Right cardiac atrium (tissue), 5 donors: ENCODE measurements around the gene YIPF4. TPM values are rescaled to one million over a fixed set of nuclear protein-coding genes. Genes with fewer than 3 reads are reported as not detected.
A peak's percentile ranks its signal among the peaks of the same experiment; 100 is the strongest.
"Not testable (repeated sequence)": the region's sequence is repeated elsewhere in the genome, so short reads cannot be mapped to it uniquely, and the experiment has no call there.

Experiments used
- ATAC-seq, 2 donors: fragments of 200-7000 bp; cut with Tn5 transposase; one replicate each; pipeline versions ENCODE4 v1.8.0 to v1.9.1; 2020; ENCODE audit warnings: moderate library complexity in 2 of 2, mild to moderate bottlenecking in 1 of 2
- DNase-seq, 3 donors: peaks; one replicate each; pipeline ENCODE4 v3.0.0-alpha.2; 2020
- H3K27ac ChIP-seq: one replicate; pipeline ENCODE4 v1.5.1; 2013; ENCODE audit warnings: mild to moderate bottlenecking, low read length, control low read depth, moderate library complexity
- H3K27me3 ChIP-seq: one replicate; pipeline ENCODE4 v1.6.1; 2013; ENCODE audit not compliant: control insufficient read depth, insufficient read depth
- H3K4me1 ChIP-seq: one replicate; pipeline ENCODE4 v1.6.1; 2013; ENCODE audit warnings: low read length; ENCODE audit not compliant: control insufficient read depth, insufficient read depth
- H3K4me3 ChIP-seq: one replicate; pipeline ENCODE4 v1.5.1; 2013; ENCODE audit warnings: low read length, control low read depth
- H3K9me3 ChIP-seq: one replicate; pipeline ENCODE4 v1.6.1; 2013; ENCODE audit warnings: low read length; ENCODE audit not compliant: control insufficient read depth
- WGBS: extraction: QIAGEN DNeasy Blood & Tissue Kit; methylation state at CpG from one replicate; pipeline ENCODE4 v1.1.7; 2013; 5-methylcytosine and 5-hydroxymethylcytosine counted together
- intact Hi-C, 4 donors: fragments of 100-400 bp; cut with DNase I; formaldehyde crosslinking; loops; one replicate each; pipeline versions ENCODE4 v1.11.0 to v1.14.0; 2022 to 2023
- polyA plus RNA-seq: library from polyadenylated mRNA; stranded (reverse); fragments of 200-250 nt; gene quantifications from one replicate; pipeline ENCODE4 v1.2.3, GENCODE V29; 2013
- total RNA-seq, 4 donors: library from RNA; stranded (reverse); fragmentation: NEBNext Ultra II Directional; extraction: Animal tissue kit (Norgen Biotek cat#: 25700); gene quantifications; one replicate each; pipeline ENCODE4 v1.2.1, GENCODE V29; 2021
- donor health status: healthy with polysubstance abuse.
- donor health status: DM: no; HTN: yes; CAD: no.
- donor health status: DM: no; HTN: no; CAD: no.
- donor health status: DM: no; HTN: yes; CAD: no; lungs with severe emphysema.
- donor health status: DM: yes; HTN: yes; CAD: no.

Gene YIPF4
- total and polyA plus RNA-seq, 5 donors: 30.8 to 60.8 (median 52.9) TPM

DNA sequence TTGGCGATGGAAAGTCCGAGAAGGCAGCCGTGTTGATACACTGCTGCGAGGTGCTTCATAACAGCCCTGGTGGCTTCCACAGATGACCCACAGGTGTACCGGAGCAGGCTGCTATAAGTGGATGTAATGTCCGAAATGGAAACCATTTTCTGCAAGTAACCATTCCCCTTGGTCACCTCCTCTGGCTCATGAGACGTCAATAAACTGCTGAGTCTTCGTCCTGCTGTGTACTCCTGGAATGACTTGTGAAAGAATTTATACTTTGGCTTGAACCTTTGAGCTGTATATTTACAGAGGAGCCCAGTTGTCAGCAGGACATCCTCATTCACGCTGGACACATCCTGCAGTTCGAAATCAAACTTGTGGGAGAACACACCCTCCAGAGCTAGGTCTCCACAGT lies 27.4 kb upstream of the YIPF4 start:
- Histone ChIP-seq H3K9me3 (no peaks in the 10 kb centered on the region), H3K4me1 (no peaks in the 10 kb centered on the region), H3K27me3 (no peaks in the 10 kb centered on the region), H3K4me3 (no peak overlapping the region), H3K27ac (no peak overlapping the region)
- intact Hi-C loops: no loop called here
- DNase-seq: no peak
- no peak for ATAC-seq
- WGBS: 86% methylated on average over 10 of the region's 10 CpGs

DNA sequence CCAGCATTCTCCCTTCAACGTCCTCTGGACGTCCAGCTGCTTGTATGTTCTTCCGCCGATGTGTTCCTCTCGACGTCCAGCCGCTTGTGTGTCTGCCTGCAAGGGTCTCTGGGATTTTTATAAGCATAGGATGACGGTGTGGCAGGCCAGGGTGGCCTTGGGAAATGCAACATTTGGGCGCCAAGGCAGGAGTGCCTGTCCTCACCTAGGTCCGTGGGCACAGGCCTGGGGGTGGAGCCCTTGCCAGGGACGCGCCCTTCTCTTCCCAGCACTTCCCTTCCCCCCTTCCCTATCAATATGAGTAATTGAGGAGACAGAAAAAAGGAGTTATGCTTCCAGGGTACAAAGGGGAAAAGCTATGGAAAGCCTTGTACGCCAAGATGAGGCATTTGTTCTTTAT lies 19.5 kb upstream of the YIPF4 start:
- intact Hi-C loops: no loop called here
- Histone ChIP-seq H3K27ac (no peak overlapping the region), H3K9me3 (no peaks in the 10 kb centered on the region), H3K4me1 (no peaks in the 10 kb centered on the region), H3K27me3 (no peaks in the 10 kb centered on the region), H3K4me3 (no peak overlapping the region)
- DNase-seq (no peak), ATAC-seq (no peak)
- 78% methylated on average over 13 of the region's 13 CpGs for WGBS

DNA sequence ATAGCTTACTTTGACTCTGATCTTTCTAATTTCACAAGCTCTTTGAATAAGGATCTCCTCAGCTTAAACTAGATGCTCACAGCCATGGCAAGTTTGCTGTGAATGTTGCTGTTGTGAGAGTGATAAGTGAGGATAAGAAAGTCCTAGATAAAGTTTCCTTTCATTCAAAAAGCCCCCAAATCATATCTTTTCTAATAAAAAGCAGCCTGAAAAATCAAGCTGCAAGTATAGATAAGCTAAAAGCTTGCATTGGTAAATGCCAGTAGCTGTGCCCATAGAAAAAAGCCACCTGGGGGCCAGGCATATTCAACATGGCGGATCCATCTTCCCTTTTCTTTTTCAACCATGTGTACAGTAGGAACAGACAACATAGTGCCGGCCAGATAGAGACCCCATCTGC lies 17.3 kb upstream of the YIPF4 start:
- no peak overlapping the region for H3K4me3 ChIP-seq
- ATAC-seq: no peak
- intact Hi-C loops: no loop called here

DNA sequence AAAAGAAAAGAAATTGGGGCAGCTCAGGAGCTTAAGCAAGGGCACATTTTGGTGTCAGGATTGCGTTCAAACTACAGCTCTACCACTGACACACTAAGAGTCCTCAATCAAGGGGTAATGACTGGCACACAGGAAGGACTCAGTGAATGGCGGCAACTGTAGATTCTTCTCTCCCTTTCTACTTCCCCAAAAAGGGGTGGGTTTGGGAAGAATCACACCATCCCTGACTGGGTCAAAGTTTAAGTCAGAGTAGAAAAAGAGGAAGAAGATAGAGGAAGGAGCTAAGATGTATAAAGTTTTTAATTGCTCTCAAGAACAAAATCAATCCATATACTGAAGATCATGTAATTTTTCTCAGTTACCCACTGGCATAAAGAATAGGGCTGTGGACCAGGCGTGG lies 15.6 kb upstream of the YIPF4 start:
- WGBS: 90% methylated on average over 3 of the region's 3 CpGs
- Histone ChIP-seq H3K27me3 (no peaks in the 10 kb centered on the region), H3K9me3 (no peaks in the 10 kb centered on the region), H3K4me1 (no peaks in the 10 kb centered on the region), H3K27ac (no peak overlapping the region), H3K4me3 (no peak overlapping the region)
- DNase-seq: no peak
- peak; percentile 47 to 49 for ATAC-seq
- intact Hi-C loops: no loop called here

More for the DNA sequence above, 17.3 kb upstream of the YIPF4 start:
- Histone ChIP-seq H3K9me3 (no peaks in the 10 kb centered on the region), H3K27ac (no peak overlapping the region), H3K27me3 (no peaks in the 10 kb centered on the region), H3K4me1 (no peaks in the 10 kb centered on the region)
- DNase-seq: no peak
- 79% methylated on average over 2 of the region's 2 CpGs for WGBS

DNA sequence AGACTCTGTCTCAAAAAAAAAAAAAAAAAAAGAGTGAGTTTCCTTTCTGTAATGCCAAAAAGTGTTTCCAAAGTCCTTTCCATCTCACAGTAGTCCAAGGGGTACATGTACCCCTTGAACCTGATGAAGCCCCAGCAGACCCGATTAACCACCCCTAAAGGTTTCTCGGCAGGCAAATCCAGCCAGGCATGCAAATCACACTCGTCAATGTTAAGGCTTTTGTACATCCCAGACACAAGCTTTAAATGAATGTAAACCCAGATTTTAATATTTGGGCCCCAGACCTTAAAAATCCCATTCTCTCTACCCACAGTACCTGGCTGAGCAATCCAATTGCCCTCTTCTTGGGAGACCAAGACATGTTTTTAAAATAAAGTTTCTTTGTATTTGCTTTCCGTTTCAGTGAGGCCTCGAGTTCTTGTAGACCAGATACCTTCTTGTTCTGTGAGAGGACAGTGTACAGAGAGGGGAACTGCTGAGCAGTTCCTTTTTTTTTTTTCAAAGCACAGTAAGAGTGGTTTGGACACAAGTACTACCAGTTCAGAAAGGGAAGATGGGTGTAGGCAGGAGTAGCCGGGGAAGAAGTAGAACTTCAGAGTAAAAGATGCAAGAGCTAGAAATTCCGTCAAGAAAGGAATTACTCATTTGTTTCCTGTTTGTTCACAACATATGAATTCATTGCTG lies 13.1 kb upstream of the YIPF4 start, which contains the start of gene NLRC4:
TSS of gene NLRC4 (minus strand) at position 465 of the 684 bp plus-strand sequence. CDS start 8,111 bp downstream, outside the sequence.
- H3K4me3 ChIP-seq: no peak within 1 kb of the TSS
- WGBS: 76% methylated on average over 7 of the region's 7 CpGs
- H3K4me1 ChIP-seq: no peaks in the 10 kb centered on the region

DNA sequence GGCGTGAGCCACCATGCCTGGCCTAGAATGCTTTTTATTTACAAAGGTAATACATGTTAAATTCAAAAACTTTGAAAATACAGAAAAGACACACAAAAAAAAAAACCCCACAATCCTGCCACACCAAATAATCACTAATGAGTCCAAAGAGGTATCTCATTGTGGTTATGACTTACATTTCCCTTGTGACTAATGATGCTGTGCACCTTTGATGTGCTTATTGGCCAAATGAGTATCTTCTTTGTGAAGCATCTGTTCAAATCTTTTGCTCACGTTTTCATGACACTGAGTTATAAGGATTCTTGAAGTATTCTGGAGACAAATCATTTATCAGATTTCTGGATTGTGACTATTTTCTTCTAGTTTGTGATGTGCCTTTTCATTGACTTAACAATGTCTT lies 6.6 kb upstream of the YIPF4 start:
- Histone ChIP-seq H3K9me3 (no peaks in the 10 kb centered on the region), H3K27me3 (no peaks in the 10 kb centered on the region), H3K27ac (no peak overlapping the region), H3K4me1 (no peaks in the 10 kb centered on the region), H3K4me3 (no peak overlapping the region)
- ATAC-seq: no peak
- no peak for DNase-seq
- 70% methylated on average over 2 of the region's 2 CpGs for WGBS
- intact Hi-C loops: no loop called here

More for the DNA sequence above, 13.1 kb upstream of the YIPF4 start, which contains the start of gene NLRC4:
- ATAC-seq (peak; percentile 72 to 77), DNase-seq (no peak)
- intact Hi-C loops: no loop called here
- Histone ChIP-seq H3K27me3 (no peaks in the 10 kb centered on the region), H3K27ac (peak within 1 kb of the TSS; percentile 15), H3K9me3 (no peaks in the 10 kb centered on the region)

DNA sequence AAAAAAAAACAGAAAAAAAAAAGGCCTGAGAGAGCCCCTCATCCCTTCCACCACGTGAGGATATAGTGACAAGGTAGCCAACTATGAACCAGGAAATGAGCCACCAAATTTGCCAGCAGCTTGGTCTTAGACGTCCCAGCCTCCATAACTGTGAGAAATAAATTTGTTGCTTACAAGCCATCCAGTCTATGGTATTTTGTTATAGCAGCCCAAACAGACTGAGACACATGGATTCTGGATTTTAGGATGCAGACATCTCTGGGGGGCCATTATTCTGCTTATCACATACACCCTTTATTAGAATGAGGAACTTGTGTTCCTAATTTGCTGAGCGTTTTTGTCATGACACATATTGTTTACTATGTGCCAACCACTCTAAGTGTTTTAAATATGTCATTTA lies 5.4 kb upstream of the YIPF4 start:
- DNase-seq: no peak
- H3K9me3 ChIP-seq: no peaks in the 10 kb centered on the region
- H3K4me3 ChIP-seq: no peak overlapping the region
- WGBS: 48% methylated on average over 3 of the region's 3 CpGs
- intact Hi-C loops: no loop called here
- no peaks in the 10 kb centered on the region for H3K4me1 ChIP-seq
- H3K27ac ChIP-seq: no peak overlapping the region
- H3K27me3 ChIP-seq: no peaks in the 10 kb centered on the region
- ATAC-seq: no peak

DNA sequence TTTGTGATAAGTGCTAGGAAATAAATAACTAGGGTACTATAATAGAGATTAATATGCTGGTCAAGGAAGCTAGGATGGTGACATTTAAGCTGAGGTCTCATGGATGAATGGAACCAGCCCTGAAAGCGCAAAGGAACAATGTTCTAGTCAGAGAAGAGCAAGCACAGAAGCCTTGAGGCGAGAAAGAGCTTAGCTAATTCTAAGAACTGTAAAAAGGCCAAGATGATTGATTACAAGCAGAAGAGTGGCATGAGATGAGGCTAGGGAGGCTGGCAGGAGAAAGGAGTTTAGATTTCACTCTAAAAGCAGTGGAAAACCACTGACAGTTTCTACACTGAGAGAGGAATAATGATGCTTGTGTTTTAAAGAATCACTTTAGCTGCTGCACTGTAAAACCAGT lies 3.4 kb upstream of the YIPF4 start:
- Histone ChIP-seq H3K27ac (no peak overlapping the region), H3K4me3 (no peak overlapping the region), H3K27me3 (no peaks in the 10 kb centered on the region), H3K9me3 (no peaks in the 10 kb centered on the region), H3K4me1 (no peaks in the 10 kb centered on the region)
- no peak for ATAC-seq
- WGBS: 81% methylated on average over 2 of the region's 2 CpGs
- intact Hi-C loops: no loop called here
- no peak for DNase-seq

DNA sequence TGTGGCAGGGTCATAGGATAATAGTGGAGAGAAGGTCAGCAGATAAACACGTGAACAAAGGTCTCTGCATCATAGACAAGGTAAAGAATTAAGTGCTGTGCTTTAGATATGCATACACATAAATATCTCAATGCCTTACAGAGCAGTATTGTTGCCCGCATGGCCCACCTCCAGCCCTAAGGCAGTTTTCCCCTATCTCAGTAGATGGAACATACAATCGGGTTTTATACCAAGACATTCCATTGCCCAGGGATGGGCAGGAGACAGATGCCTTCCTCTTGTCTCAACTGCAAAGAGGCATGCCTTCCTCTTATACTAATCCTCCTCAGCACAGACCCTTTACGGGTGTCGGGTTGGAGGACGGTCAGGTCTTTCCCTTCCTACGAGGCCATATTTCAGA lies 1.9 kb upstream of the YIPF4 start:
- ATAC-seq, H3K4me3 ChIP-seq, H3K9me3 ChIP-seq, H3K27ac ChIP-seq, DNase-seq, H3K27me3 ChIP-seq, H3K4me1 ChIP-seq, intact Hi-C loops: not testable (repeated sequence)
- WGBS: 92% methylated on average over 7 of the region's 7 CpGs

DNA sequence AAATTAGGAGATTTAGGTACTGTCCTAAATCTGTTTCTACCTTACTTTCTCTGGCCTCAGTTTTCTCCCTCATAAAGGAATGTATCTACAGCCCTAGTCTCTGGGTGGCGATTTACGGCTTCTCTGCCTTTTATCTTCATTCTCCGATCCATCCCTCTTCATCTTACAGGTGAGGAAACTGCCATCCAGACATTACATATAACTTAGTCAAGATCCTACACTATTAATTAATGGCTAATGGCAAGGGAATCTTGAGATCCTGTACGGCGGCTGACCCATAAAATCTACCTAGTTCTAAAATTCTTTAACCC lies 386 bp upstream of the YIPF4 start:
- ATAC-seq: peak in 1 of 2 donors; percentile 5
- 56% methylated on average over 5 of the region's 5 CpGs for WGBS

DNA sequence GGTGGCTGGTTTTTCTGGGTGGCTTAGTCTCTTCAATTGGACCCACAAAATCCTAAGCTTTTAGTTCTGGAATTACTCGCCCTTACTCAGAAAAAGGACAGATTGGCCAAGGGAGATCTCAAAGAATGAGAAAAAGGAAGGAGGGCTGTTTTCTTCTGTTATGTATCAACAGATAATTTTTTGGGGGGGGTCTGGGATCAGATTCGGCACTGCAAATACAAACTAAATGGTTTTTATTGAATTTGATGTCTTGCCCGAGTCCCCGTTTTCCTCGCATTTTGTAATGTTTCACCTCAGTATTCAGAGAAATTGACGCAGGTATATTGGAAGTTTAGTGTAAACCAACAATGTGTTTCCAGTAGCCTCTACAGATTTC lies 762 bp downstream of the YIPF4 start:
- H3K27ac ChIP-seq: peak overlapping the region; percentile 57
- intact Hi-C loops: no loop called here
- ATAC-seq: no peak

More for the DNA sequence above, 386 bp upstream of the YIPF4 start:
- intact Hi-C loops: no loop called here
- Histone ChIP-seq H3K9me3 (no peaks in the 10 kb centered on the region), H3K4me1 (no peaks in the 10 kb centered on the region), H3K27ac (peak overlapping the region; percentile 37), H3K4me3 (peak overlapping the region; percentile 97), H3K27me3 (no peaks in the 10 kb centered on the region)
- no peak for DNase-seq

DNA sequence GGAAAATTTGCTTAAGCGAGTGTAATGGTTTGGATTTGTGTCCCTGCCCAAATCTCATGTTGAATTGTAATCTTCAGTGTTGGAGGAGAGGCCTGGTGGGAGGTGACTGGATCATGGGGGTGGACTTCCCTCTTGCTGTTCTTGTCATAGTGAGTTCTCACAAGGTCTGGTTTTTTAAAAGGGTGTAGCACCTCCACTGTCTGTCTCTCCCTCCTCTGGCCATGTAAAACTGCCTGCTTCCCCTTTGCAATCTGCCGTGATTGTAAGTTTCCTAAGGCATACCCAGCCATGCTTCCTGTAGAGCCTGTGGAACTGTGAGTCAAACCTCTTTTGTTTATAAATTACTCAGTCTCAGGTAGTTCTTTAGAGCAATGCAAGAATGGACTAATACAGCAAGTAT lies 6.6 kb downstream of the YIPF4 start:
- WGBS: 76% methylated on average over 2 of the region's 2 CpGs
- intact Hi-C loops: no loop called here
- Histone ChIP-seq H3K4me3 (no peak overlapping the region), H3K4me1 (no peaks in the 10 kb centered on the region), H3K9me3 (no peaks in the 10 kb centered on the region), H3K27me3 (no peaks in the 10 kb centered on the region), H3K27ac (no peak overlapping the region)
- ATAC-seq (peak in 1 of 2 donors; percentile 52), DNase-seq (no peak)

More for the DNA sequence above, 762 bp downstream of the YIPF4 start:
- Histone ChIP-seq H3K27me3 (no peaks in the 10 kb centered on the region), H3K9me3 (no peaks in the 10 kb centered on the region), H3K4me1 (no peaks in the 10 kb centered on the region), H3K4me3 (peak overlapping the region; percentile 97)
- no peak for DNase-seq
- 18% methylated on average over 6 of the region's 6 CpGs for WGBS
